SU-DHL-6 (cell line): Measurements from ENCODE around the gene RP9.

Experiments used
- EZH2phosphoT487 ChIP-seq: fragments of 200-600 bp; sonication (generic), shearing (Covaris generic); conservative IDR thresholded peaks from 2 replicates; pipeline ENCODE4 v1.6.1; 2018; ENCODE audit warnings: mild to moderate bottlenecking, antibody characterized with exemption, low read length, moderate library complexity, mixed read lengths
- TF ChIP-seq, protein P1 (sequence below): fragments of 200-600 bp; sonication (generic); IDR thresholded peaks from one replicate; pipeline ENCODE4 v1.5.1; 2017; ENCODE audit warnings: antibody characterized with exemption, mild to moderate bottlenecking, low read length, moderate library complexity; ENCODE audit not compliant: insufficient read depth, poor library complexity, severe bottlenecking

- TF ChIP-seq, protein P1, sequence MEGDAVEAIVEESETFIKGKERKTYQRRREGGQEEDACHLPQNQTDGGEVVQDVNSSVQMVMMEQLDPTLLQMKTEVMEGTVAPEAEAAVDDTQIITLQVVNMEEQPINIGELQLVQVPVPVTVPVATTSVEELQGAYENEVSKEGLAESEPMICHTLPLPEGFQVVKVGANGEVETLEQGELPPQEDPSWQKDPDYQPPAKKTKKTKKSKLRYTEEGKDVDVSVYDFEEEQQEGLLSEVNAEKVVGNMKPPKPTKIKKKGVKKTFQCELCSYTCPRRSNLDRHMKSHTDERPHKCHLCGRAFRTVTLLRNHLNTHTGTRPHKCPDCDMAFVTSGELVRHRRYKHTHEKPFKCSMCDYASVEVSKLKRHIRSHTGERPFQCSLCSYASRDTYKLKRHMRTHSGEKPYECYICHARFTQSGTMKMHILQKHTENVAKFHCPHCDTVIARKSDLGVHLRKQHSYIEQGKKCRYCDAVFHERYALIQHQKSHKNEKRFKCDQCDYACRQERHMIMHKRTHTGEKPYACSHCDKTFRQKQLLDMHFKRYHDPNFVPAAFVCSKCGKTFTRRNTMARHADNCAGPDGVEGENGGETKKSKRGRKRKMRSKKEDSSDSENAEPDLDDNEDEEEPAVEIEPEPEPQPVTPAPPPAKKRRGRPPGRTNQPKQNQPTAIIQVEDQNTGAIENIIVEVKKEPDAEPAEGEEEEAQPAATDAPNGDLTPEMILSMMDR = no peak
- no peak for TF ChIP-seq EZH2phosphoT487
Observed at GRCh38 chr7:33155811-33156210, 46.6 kb upstream of the RP9 start.
